K562 (cell line): ENCODE results near the gene DAGLA. TPM values are rescaled to one million over a fixed set of nuclear protein-coding genes. Genes with fewer than 3 reads are reported as not detected.

Experiments
- ATAC-seq: fragments of 200-7000 bp; cut with Tn5 transposase; 3 replicates; pipeline ENCODE4 v1.9.1; 2020; ENCODE audit warnings: moderate library complexity
- BruUV-seq: library from RNA; stranded (reverse); fragments of 400-500 nt; replicated peaks from 2 replicates; lab custom pipeline; 2021; lab: Mats Ljungman, UMichigan
- CTCF ChIA-PET: fragments of 300-600 bp; formaldehyde crosslinking; extraction: SDS; loops from one replicate; lab custom pipeline; 2021; ENCODE audit warnings: low intra/inter-chr PET ratio; lab: Yijun Ruan, JAX
- POLR2A ChIA-PET: fragments of 300-600, 350-650 bp; sonication (Branson Sonifier 250); formaldehyde crosslinking; extraction: SDS; loops from one replicate; lab custom pipeline; 2021; ENCODE audit warnings: antibody characterized with exemption, inconsistent platforms; lab: Yijun Ruan, JAX
- DNase-seq, 4 experiments: peaks; one replicate each; pipeline versions ENCODE4 v3.0.0 to v3.0.0-alpha.2; 2011 to 2018; ENCODE audit warnings: low spot score in 3 of 4, mixed read lengths in 3 of 4; ENCODE audit errors: extremely low read depth in 1 of 4
- FAIRE-seq: peaks from 2 replicates; lab custom pipeline; 2011; peaks lifted over from hg19 to GRCh38; lab: Jason Lieb, UNC
- H2AFZ ChIP-seq: 2 replicates; pipeline ENCODE4 v1.6.0; 2011; ENCODE audit warnings: low read depth, low read length, control low read depth, inconsistent platforms
- H3K27ac ChIP-seq: fragments of 200-600 bp; 3 replicates; pipeline ENCODE4 v1.8.0; 2011; ENCODE audit warnings: low read depth, mild to moderate bottlenecking, control low read depth, inconsistent platforms, low read length, moderate library complexity, mixed read lengths; ENCODE audit errors: extremely low read depth
- H3K27me3 ChIP-seq, 2 experiments: fragments of 300-600 bp in 1 of 2; 2 replicates in 1 of 2; 3 replicates in 1 of 2; pipeline versions ENCODE4 v1.6.0 to v1.8.0; 2011; ENCODE audit warnings: inconsistent platforms in 2 of 2, low read length in 2 of 2, mild to moderate bottlenecking in 1 of 2, mixed read lengths in 1 of 2, moderate library complexity in 1 of 2; ENCODE audit not compliant: control insufficient read depth in 2 of 2, insufficient read depth in 2 of 2
- H3K36me3 ChIP-seq: fragments of 300-600 bp; 3 replicates; pipeline ENCODE4 v1.8.0; 2011; ENCODE audit warnings: mild to moderate bottlenecking, low read length, inconsistent platforms; ENCODE audit not compliant: control insufficient read depth, insufficient read depth
- H3K4me1 ChIP-seq, 2 experiments: fragments of 200-600 bp in 1 of 2; replicated peaks in 1 of 2; 2 replicates in 1 of 2; 3 replicates in 1 of 2; pipeline versions ENCODE4 v1.5.1 to v1.8.0; 2011; ENCODE audit warnings: inconsistent platforms in 2 of 2, low read length in 2 of 2, mild to moderate bottlenecking in 1 of 2, mixed read lengths in 1 of 2, moderate library complexity in 1 of 2; ENCODE audit not compliant: control insufficient read depth in 2 of 2, insufficient read depth in 2 of 2
- H3K4me2 ChIP-seq: 2 replicates; pipeline ENCODE4 v1.6.1; 2011; ENCODE audit warnings: low read length, control low read depth, inconsistent platforms, mixed read lengths; ENCODE audit not compliant: insufficient read depth
- H3K4me3 ChIP-seq: fragments of 200-600 bp; sonication (generic), shearing (Covaris generic); 2 replicates; pipeline ENCODE4 v1.5.1; 2016; ENCODE audit warnings: control low read depth, inconsistent platforms
- H3K79me2 ChIP-seq: fragments of 200-600 bp; 3 replicates; pipeline ENCODE4 v1.8.0; 2011; ENCODE audit warnings: low read length, inconsistent platforms; ENCODE audit not compliant: control insufficient read depth, insufficient read depth
- H3K9ac ChIP-seq, 2 experiments: 2 replicates each; pipeline versions ENCODE4 v1.6.0 to v1.6.1; 2011; ENCODE audit warnings: low read depth in 2 of 2, low read length in 2 of 2, control low read depth in 1 of 2, inconsistent platforms in 1 of 2, mild to moderate bottlenecking in 1 of 2, mixed read lengths in 1 of 2; ENCODE audit not compliant: insufficient read depth in 1 of 2
- H3K9me1 ChIP-seq: one replicate; pipeline ENCODE4 v1.6.0; 2011; ENCODE audit warnings: inconsistent platforms, mild to moderate bottlenecking, low read length, moderate library complexity; ENCODE audit not compliant: control insufficient read depth, insufficient read depth
- H3K9me3 ChIP-seq: replicated peaks from 2 replicates; pipeline ENCODE4 v1.5.1; 2011; ENCODE audit warnings: low read depth, low read length, inconsistent platforms; ENCODE audit not compliant: control insufficient read depth, insufficient read depth
- H4K20me1 ChIP-seq: replicated peaks from 2 replicates; pipeline ENCODE4 v1.6.1; 2011; ENCODE audit warnings: low read length, inconsistent platforms, mixed read lengths; ENCODE audit not compliant: control insufficient read depth, insufficient read depth
- ARNT ChIP-seq, 2 experiments: fragments of 450-650 bp; IDR thresholded peaks; 2 replicates each; pipeline ENCODE4 v1.6.1; 2016; ENCODE audit warnings: mild to moderate bottlenecking in 1 of 2
- CHD1 ChIP-seq: fragments of 200-600 bp; sonication (generic); IDR thresholded peaks from one replicate; pipeline ENCODE4 v1.6.1; 2012; ENCODE audit warnings: mild to moderate bottlenecking, moderate library complexity, low read length, inconsistent platforms
- MCM5 ChIP-seq: fragments of 450-650 bp; IDR thresholded peaks from 2 replicates; pipeline ENCODE4 v1.6.1; 2016; ENCODE audit warnings: low read depth
- NCOA6 ChIP-seq: fragments of 450-650 bp; IDR thresholded peaks from 2 replicates; pipeline ENCODE4 v1.6.1; 2017; ENCODE audit warnings: mild to moderate bottlenecking
- NFE2L1 ChIP-seq: fragments of 450-650 bp; IDR thresholded peaks from 2 replicates; pipeline ENCODE4 v1.6.1; 2016; ENCODE audit warnings: missing genetic modification characterization, low read depth, mild to moderate bottlenecking, missing compliant biosample characterization, moderate library complexity, borderline replicate concordance
- ZNF146 ChIP-seq: IDR thresholded peaks from one replicate; pipeline ENCODE4 v1.6.1; 2018; ENCODE audit warnings: missing compliant biosample characterization; ENCODE audit not compliant: unreplicated experiment
- WGBS: fragments of 100-300 bp; shearing (Covaris generic); methylation state at CpG from one replicate; pipeline ENCODE4 v1.1.6; 2016; ENCODE audit warnings: low coverage, mixed read lengths; ENCODE audit not compliant: insufficient coverage; ENCODE audit errors: missing lambda C conversion rate; 5-methylcytosine and 5-hydroxymethylcytosine counted together
- in situ Hi-C: fragments of 300-500 bp; cut with MboI; formaldehyde crosslinking; loops from 4 replicates; pipeline ENCODE4 v1.15.0; 2018; ENCODE audit warnings: inconsistent platforms, mixed read lengths
- intact Hi-C: fragments of 100-400 bp; cut with micrococcal nuclease; formaldehyde crosslinking; loops from 2 replicates; pipeline ENCODE4 v1.14.2; 2022
- polyA plus RNA-seq, 8 experiments: library from polyadenylated mRNA; depleted of rRNA in 4 of 8; stranded (reverse) in 5 of 8; unstranded in 3 of 8; fragments of >200 nt; fragmentation: Nextera tagmentation in 2 of 8; fragmentation: Illumina TruSeq in 1 of 8; extraction: Ambion mirVana in 2 of 8; extraction: Trizol in 1 of 8; gene quantifications; 2 replicates each; pipeline versions ENCODE4 v1.2.1 to v1.2.3, GENCODE V29; 2011 to 2014; ENCODE audit warnings: inconsistent platforms in 1 of 8, missing spikeins in 1 of 8
- total RNA-seq, 7 experiments: library from RNA; depleted of rRNA in 6 of 7; stranded (reverse); fragments of >200 nt in 6 of 7; fragmentation: Illumina TruSeq in 2 of 7; extraction: Trizol in 2 of 7; gene quantifications; 2 replicates each; pipeline versions ENCODE4 v1.2.1 to v1.2.3, GENCODE V29; 2011 to 2021; ENCODE audit warnings: low replicate concordance in 1 of 7
- TF ChIP-seq, protein P1 (sequence below): fragments of 250-450 bp; sonication (Bioruptor Pico); IDR thresholded peaks from 2 replicates; pipeline ENCODE4 v1.5.1; 2021; ENCODE audit warnings: mild to moderate bottlenecking

The DAGLA gene
- total and polyA plus RNA-seq, 9 of the 15 experiments (the other 6 are each of a cell fraction or from before 2014, with no cell fraction given) = 0.03 to 0.16 (median 0.04) TPM; not detected in 4

GRCh38 chr11:61737636-61738386 is 57.6 kb downstream of the DAGLA start (continued):
- no peak for TF ChIP-seq MCM5
- TF ChIP-seq CHD1 = no peak
- TF ChIP-seq NCOA6 = no peak
- no peak for TF ChIP-seq NFE2L1 (tag)
- no peak for TF ChIP-seq ARNT (IDR thresholded peaks at IDR 0.05)
- no peak for TF ChIP-seq ZNF146 (CRISPR knock-in tag)

GRCh38 chr11:61738776-61739175 is 58.6 kb downstream of the DAGLA start:
- CTCF ChIA-PET = no interaction called here
- FAIRE-seq = no peak
- TF ChIP-seq, protein P1, sequence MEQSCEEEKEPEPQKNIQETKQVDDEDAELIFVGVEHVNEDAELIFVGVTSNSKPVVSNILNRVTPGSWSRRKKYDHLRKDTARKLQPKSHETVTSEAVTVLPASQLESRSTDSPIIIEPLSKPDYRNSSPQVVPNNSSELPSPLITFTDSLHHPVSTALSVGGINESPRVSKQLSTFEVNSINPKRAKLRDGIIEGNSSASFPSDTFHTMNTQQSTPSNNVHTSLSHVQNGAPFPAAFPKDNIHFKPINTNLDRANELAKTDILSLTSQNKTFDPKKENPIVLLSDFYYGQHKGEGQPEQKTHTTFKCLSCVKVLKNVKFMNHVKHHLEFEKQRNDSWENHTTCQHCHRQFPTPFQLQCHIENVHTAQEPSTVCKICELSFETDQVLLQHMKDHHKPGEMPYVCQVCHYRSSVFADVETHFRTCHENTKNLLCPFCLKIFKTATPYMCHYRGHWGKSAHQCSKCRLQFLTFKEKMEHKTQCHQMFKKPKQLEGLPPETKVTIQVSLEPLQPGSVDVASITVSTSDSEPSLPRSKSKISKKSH (CRISPR knock-in tag) = no peak

More at GRCh38 chr11:61738776-61739175, 58.6 kb downstream of the DAGLA start:
- BruUV-seq = no TSS peak
- DNase-seq (no peak), ATAC-seq (no peak)
- Histone ChIP-seq H3K36me3 (no peaks in the 10 kb centered on the region), H3K4me1 (peaks cover 4 to 56% of the 10 kb centered on the region in 2 experiments; a peak in 2 of 5 replicates), H4K20me1 (0 out of 2 replicates have a peak, but pooled peaks cover 3% of the 10 kb centered on the region), H3K9ac (no peak overlapping the region), H3K4me2 (no peak overlapping the region), H3K4me3 (no peak overlapping the region), H2AFZ (no peak overlapping the region), H3K79me2 (no peaks in the 10 kb centered on the region), H3K27me3 (peaks cover 4 to 27% of the 10 kb centered on the region in 2 experiments; a peak in 3 of 5 replicates), H3K9me3 (no peaks in the 10 kb centered on the region), H3K27ac (no peak overlapping the region), H3K9me1 (no peaks in the 10 kb centered on the region)
- 14% methylated on average over 5 of the region's 7 CpGs for WGBS
- intact Hi-C loops (no loop called here), in situ Hi-C loops (loop anchor here (5.0 kb wide), 1 partner anchor 56 kb away; the partner anchor contains the start of gene DAGLA)
- POLR2A ChIA-PET = interaction anchor here (0.5 to 1.4 kb wide), 3 partner anchors 10 to 42 kb away, joined by 3 to 7 read pairs (median 4); no protein-coding TSS in a partner anchor
